NCI-H1417 (cell line): Measurements from ENCODE around the gene CHRD.

Experiments used
- DNase-seq, 3 experiments: peaks; one replicate each; lab custom pipeline; 2025; lab: John Stamatoyannopoulos, UW

Gene CHRD

DNA sequence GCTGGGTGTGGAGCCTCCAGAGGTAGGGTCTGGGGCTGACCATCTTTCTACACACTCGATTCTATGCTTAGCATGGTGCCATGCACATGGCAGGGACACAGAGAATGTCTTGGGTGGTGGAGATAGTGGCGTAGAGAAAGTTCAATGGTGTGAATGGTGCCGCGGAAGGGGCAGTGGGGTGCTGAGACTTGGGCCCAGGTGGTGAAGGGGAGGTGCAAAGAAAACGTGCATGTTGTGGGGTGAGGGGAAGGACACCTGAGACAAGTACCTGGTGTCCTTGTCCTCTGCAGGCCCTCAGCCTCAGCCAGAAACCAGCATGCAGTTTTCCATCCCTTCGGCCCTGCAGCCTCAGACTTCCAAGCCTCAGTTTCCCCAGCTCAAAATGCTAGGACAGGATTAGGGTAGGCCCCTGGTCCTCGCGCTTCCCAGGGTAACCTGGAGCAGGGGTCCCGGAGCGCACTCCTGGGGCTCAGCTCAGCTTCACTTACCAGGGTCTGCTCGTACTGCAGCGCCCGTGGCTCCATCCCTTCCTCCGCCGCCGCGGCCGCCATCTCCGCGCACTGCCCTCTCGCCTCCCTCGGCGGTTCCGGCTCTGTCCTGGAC is 18.8 kb upstream of the CHRD start:
- DNase-seq, result peak in 1 of 3 experiments; percentile 58

DNA sequence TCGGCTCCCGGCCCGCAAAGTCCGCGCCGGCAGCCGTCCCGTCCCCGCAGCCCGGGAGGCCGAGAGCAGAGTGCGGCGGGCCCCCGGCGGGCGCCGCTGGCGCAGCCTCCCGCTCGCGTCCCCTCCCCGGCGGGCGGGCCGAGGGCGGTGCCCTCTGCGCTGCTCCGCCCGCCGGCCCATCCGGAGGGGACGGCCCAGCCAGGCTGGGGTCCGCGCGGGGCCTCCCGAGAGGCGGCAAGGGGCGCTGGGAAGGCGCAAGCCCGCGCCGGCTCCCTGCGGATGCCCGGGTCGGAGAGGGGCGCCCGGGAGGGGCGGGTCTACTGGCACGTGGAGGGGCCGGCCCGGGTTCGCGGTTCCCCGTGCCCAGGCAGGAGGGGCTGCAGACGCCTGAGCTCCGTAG is 18.3 kb upstream of the CHRD start, which contains the start of the genes CLCN2 and POLR2H:
Gene CLCN2, minus strand, starts transcription at position 74 of the 400 bp plus-strand sequence. CDS start 126 bp downstream, outside the sequence.
Gene POLR2H, plus strand, starts transcription at position 179 of the 400 bp plus-strand sequence. CDS start 1,783 bp downstream, outside the sequence.
- peak; percentile 40 to 79 (median 74) for DNase-seq

DNA sequence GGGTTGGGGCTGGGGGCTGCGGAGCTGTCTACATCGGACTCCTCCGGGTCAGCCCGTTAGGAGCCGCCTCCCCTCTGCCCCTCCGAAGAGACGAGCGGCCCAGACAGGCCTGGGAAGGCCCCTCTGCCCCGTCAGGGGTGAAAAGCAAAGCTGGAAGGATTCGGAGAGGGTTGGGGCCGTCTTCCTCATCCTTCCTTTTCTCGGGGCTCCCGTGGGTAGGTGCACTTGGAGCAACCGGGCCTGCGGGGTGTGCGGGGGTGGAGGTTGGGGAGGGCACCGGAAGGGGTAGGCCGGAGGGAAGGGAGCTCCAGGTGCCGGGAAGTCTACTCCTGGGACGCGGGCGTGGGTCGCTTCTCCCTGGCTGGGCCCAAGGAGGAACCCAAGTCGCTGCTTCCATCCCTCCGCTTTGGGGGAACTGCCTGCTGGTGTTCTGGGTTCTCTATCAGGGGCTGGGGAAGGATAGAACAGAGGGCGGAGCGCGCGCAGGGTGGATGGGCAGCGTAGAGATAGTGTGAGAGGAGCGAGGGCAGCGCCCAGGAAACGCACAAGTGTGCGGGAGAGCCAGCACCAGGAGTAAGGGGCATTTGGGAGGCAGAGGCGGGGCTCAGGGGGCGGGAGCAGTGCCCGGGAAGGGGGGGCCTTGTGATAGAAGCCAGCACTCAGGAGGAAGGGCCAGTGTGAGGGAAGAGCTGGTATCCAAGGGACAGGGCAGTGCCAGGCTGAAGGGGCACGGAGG is 17.8 kb upstream of the CHRD start:
- peak; percentile 55 to 89 (median 88) for DNase-seq

DNA sequence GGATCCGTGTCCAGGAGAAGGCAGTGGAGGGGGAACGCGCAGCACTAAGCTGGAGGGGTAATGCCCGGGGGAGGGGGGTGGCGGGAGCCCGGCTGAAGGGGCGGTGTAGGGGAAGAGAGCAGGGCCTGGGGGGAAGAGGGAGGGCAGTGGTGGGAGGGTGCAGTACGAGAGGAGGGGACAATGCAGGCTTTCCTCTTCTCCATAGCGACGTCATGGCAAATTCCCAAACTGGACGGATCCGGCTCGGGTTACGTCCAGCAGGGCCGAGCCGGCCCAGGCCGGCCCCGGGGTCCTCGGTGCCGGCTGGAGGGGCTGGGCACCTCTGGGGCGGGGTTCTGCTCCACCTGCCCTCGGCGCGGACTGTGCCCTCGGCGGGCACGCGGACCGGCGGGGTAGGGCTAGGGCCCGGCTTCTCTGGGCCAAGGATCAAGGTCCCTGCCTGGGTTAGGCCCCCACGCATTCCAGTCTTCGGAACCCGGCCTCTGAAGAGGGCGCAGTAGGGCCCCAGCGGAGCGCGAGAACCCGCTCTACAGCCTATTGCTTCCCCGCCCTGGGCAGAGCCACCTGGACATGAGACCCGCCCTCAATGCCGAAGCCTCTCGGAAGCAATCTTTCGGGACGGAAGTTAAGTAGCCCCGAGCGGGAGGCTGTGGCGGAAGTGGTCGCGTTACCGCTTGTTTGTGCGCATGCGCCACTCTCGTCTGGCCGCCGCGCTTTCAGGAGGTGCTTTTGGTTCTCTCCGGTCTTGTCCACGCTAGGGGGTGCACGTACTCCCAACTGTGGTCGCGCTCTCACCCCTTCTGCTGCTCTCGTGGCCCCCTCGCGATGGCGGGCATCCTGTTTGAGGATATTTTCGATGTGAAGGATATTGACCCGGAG is 16.9 kb upstream of the CHRD start:
- peak; percentile 98 to 99 (median 99) for DNase-seq

DNA sequence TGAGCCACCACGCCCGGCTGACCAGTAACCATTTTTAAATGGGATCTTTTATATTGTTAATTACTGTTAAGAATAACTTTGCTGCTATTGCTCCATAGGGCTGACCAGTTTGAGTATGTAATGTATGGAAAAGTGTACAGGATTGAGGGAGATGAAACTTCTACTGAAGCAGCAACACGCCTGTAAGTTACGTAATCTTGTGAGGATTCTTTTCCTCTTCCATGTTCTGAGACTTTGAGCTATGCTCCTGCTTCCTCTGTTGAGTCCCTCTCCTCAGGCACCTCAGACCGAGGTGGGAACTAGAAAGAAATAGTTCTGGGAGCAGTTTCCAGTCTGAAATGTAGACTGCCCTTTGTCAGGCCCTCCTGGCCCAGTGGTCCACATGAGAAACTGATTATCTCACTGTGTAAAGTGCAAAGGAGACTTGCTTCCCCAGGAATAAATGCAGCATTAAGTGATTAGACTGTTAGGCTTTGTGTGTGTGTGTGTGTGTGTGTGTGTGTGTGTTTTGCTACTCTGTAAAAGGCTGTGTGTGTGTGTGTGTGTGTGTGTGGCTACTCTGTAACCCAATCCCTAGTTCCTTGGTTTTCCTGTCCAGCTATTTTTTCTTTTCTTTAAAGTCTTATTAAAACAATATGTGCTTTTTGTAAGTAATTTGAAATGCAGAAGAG is 13.1 kb upstream of the CHRD start:
- no peak for DNase-seq

DNA sequence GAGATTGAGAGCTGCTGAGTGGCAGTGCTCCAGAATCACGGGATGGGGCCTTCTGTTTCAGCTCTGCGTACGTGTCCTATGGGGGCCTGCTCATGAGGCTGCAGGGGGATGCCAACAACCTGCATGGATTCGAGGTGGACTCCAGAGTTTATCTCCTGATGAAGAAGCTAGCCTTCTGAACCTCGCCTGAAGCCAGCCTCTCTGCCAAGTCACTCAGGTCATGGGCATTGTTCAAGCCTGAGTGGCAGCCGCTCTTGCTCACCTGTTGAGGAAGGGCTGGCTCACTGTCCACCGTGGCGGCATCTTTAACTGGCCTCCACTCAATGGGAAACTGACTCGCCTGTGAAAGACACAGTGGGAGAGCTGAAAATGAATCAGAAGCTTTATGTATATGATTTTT is 11.7 kb upstream of the CHRD start:
- no peak for DNase-seq

DNA sequence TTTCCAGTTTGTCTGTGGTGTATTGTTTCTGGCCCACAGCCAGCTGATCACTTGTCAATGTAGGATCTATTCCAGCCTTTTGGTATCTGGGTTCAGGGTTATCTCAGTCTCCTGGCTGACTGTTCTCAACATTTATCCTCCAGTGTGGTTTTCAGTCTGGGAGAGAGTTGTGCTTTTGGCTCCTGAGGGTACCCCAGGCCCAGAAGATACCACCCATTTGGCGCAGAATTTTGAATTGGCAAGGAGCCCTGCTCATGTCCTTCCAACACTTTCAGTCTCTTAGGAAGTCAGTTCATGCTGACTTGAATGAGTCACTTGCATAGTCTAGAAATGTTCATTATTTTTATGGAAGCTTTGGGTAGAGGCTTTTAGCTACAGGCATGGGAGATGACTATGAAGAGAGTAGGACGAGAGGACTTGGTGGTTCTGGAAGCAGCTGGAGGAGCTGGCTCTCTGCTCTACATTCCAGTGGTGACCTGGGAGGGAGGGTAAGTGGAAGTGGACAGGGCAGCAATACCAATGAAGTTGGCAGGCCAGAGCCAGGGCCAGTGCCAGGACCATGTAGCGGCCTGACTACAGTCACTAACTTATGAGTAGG is 11.2 kb upstream of the CHRD start:
- no peak for DNase-seq

DNA sequence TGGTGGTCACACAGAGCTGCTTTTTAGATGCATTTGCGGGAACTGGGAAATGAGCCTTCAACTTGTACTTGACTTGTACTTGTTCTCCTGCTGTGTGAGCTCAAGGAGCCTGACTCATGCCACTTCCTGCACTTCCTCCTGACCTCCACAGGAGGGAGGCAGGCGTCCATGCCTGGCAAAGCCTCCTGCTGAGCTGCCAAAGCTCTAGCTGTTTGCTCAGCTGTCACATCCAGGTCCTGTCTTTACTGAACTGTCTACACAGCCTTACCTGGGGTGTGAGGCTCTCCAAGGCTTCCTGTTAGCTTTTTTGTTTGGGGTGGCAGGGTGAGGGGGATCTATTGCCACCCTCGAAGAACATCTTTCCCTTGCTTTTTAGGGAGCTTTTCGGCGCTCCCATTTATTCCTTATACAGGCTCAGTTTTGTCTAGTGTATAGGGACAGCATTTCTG is 8.3 kb upstream of the CHRD start:
- DNase-seq, result peak; percentile 85 to 98 (median 88)

DNA sequence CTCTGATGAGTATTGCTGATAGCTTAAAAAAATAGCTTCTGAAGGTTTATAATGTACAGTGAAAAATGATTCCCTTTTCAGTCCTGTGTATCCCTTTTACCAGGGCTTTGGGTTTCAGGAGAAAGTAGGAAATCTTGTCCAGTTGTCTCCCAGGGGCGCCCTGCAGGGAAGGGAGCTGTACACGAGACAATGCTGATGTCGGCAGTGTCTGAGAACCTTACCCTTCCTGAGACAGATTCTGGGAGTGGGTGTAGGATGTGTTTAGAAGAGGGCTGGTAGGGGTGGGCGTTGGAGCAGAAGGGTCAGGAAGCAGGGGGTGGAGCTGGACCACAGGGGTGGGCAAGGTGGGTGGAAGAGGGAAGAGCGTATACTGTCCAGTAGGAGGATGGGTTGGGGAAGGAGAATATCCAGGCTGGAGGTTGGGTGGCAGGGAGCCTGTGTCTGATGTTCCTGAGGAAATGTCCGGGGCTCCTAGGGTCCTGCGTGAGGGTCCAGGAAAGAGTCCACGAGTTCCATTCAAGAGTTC is 7.5 kb upstream of the CHRD start:
- peak in 2 of 3 experiments; percentile 46 to 53 for DNase-seq

DNA sequence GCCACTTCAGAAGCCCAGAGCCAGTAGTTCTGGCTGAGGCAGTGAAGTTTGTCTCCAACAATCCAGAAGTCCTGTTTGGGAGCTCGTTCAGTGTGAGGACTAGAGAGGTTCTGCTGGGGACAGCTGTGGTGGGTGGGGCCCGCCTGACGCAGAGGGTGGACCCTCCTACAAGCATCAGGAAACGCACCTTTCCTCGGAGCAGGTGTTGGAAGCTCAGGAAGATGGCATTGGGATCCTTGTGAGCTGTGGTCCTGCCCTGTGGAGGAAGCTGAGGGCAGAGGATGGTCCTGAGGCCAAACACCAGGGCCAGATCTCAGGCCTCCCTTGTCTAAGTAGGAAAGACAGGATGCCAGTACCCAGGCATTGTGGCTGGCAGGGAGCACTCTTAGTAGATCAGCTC is 6.9 kb upstream of the CHRD start:
- DNase-seq, result no peak

DNA sequence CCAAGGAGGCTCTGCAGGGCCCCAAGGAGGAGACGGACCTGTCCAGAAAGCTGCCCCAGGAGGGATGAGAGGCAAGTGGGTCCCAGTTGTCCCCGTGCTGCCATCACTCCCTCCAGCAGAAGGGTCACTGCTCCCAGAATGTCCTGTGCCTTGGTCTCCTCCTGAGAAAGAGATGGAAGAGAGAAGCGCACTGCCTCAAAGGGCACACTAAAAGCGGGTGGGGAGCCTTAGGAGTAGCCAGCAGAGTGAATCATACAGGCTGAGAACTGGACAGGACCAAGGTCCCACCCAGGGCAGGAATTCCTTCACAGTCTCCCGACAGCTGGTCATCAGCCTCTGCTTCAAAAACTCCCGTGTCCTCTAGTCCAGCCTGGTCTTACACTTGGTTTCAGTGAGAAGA is 6.4 kb upstream of the CHRD start:
- DNase-seq, result no peak

DNA sequence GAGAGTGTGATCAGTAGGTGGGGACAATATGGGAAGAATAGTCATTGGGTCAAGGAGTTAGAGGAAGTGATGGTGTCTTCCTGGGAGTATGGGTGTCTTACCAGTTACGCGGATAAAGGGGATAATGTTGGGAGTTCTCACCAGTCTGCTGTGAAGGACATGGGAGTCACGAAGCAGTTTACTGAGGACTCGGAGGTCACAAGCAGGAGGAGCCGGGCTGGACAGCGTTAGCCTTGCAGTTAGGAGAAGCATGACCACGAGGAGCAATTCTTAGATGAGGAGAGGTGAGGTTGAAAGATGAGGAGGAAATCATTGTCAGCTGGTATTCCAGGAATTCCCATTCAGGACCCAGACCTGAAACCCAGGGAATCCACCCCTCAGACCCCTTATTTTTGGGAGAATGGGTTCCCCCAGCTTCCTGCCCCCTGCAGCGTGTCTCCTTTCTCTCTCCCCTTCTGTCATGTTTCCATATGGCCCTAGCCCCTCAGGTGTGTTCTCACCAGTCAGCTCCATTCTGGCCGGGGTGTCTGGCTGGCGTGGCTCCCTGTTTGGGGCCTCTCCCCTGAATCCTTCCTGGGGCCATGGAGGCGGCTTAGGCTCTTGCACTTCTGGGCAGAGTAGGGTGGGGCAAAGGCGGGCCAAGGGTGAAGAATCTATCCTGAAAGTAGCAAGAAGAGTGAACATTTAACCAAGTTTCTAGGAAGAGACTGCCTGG is 4.0 kb upstream of the CHRD start:
- DNase-seq, result no peak

DNA sequence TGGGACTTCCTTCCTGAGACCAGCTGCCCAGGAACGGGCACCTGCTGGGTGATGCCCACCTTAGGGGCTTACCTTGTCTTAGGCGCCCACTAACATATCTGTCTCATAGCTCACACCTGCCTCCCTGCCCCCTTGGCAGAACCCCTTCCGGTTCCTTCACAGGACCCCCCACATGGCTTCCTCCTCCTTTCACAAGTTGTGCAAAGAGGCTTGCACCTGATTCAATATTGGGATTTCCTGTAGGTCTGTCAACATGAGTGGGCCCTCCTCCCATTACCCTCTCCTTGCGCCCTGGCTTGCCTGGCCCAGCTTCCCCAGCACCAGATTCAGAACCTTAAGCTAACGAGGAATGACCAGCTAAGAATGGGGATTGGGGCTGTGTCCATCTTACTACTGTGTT is 2.5 kb upstream of the CHRD start:
- DNase-seq, result peak in 2 of 3 experiments; percentile 53 to 71

DNA sequence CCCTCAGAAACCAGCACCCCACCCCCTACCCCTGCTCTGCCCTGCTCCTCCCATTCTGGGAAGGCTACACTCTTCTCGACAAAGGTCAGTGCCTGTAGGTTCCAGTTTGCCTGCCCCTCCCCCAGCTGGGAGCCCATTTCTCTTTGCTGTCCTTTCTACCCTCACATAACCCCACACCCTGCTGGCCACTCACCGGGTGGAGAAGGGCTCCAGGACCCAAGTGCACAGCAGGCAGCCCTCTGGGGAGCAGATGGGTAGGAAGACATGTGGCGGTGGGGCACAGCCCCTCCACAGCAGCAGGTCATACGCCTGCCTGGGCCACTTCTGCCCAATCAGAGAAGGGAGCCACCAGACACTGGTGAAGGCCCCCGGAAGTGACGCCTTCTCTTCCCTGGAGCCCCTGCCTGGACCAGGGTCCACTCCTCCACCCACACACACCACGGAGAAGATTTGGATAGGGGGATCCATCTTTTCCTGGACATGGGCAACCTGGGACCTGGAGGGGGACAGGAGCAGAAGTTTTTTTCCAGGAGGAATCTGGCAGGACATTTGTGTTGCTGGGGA is 1.9 kb upstream of the CHRD start, which contains the start of gene THPO:
Gene THPO, minus strand, starts transcription at position 326 of the 564 bp plus-strand sequence. CDS start 1,948 bp downstream, outside the sequence.
- DNase-seq, result peak in 2 of 3 experiments; percentile 53 to 67

DNA sequence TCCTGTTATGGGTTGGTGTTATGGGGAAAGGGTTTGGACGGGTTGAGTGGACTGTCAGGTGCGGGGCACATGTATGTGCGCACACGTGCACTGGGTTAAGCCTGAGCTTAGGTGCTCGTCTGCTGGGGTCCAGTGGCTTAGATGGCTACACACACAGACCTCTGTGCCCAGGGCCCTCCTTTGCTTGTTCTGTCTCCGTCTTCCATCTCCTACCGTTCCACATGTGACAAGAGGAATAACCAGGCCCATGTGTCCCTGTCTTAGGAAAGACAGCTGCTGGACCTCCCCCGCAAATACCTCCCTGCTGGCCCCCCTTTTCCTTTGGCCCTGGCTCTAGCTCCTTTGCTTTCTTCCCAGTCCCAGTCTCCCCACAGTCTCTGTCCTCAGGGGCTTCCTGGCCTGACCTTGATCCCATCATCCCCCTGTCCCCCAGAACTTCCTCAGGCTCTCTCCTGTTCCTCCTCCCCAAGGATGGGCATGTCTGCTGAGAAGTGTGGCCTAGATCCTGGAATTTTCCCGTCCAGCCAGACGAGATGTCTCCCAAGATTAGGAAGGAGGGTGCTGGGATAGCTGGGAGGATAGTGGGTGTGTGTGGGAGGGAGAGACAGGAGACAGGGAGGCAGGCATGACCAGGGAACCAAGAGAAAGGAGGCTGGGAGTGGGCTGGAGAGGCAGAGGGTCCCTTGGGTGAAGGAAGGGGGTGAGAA is 1.1 kb upstream of the CHRD start:
- no peak for DNase-seq

DNA sequence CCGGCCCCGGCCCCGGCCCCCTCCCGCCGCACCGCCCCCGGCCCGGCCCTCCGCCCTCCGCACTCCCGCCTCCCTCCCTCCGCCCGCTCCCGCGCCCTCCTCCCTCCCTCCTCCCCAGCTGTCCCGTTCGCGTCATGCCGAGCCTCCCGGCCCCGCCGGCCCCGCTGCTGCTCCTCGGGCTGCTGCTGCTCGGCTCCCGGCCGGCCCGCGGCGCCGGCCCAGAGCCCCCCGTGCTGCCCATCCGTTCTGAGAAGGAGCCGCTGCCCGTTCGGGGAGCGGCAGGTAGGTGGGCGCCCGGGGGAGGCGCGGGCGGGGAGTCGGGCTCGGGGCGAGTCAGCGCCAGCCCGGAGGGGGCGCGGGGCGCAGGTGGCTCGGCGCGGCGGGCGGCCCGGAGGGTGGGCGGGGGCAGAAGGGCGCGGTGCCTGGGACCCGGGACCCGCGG is 352 bp downstream of the CHRD start:
- DNase-seq, result peak in 2 of 3 experiments; percentile 51 to 57

DNA sequence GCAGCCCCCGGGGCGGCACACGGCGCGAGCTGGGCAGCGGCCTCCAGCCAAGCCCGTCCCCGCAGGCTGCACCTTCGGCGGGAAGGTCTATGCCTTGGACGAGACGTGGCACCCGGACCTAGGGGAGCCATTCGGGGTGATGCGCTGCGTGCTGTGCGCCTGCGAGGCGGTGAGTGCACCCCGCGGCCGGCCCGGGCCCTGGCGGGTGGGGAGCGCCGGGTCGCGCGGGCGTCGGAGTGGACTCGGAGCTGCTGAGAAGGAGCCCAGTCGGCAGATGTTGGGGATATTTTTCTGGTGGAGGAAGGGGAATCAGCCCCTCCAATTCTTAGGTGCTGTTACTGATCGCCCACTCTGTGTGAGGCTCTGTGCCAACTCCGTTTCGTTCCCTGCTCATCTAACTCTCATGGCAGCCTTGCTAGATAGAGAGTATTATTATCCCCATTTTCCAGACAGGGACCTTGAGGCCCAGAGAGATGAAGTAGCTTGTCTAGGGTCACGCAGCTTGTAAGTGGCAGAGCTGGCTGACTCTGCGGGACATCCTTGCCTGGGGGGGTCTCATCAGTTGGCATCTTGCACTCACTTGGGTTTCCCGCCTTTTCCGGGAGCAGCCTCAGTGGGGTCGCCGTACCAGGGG is 890 bp downstream of the CHRD start:
- peak in 1 of 3 experiments; percentile 51 for DNase-seq
